Mucosa of descending colon (tissue), 3 donors: ENCODE measurements around the gene TMEM144. TPM values are rescaled to one million over a fixed set of nuclear protein-coding genes. Genes with fewer than 3 reads are reported as not detected.

Experiments used
- ATAC-seq: fragments of 200-7000 bp; cut with Tn5 transposase; one replicate; pipeline ENCODE4 v1.9.1; 2020; ENCODE audit warnings: mild to moderate bottlenecking, moderate library complexity
- DNase-seq, 3 donors: peaks; one replicate each; pipeline ENCODE4 v3.0.0-alpha.2; 2020
- H3K36me3 ChIP-seq: fragments of 200-600 bp; one replicate; pipeline ENCODE4 v1.8.0; 2021; ENCODE audit warnings: low read depth, mild to moderate bottlenecking
- H3K4me1 ChIP-seq: fragments of 200-600 bp; one replicate; pipeline ENCODE4 v1.8.0; 2021; ENCODE audit warnings: low read depth, mild to moderate bottlenecking
- H3K4me3 ChIP-seq: fragments of 200-600 bp; one replicate; pipeline ENCODE4 v1.8.0; 2021; ENCODE audit warnings: mild to moderate bottlenecking
- H3K9me3 ChIP-seq: fragments of 200-600 bp; one replicate; pipeline ENCODE4 v1.8.0; 2021; ENCODE audit warnings: mild to moderate bottlenecking
- CTCF ChIP-seq: fragments of 200-600 bp; IDR thresholded peaks from one replicate; pipeline ENCODE4 v1.8.0; 2022; ENCODE audit warnings: antibody characterized with exemption, mild to moderate bottlenecking
- intact Hi-C, 2 donors: fragments of 100-400 bp; cut with DNase I in 1 of 2; cut with micrococcal nuclease in 1 of 2; formaldehyde crosslinking; loops; one replicate each; pipeline versions ENCODE4 v1.11.0 to v1.11.1; 2022; cut with DNase I, micrococcal nuclease
- total RNA-seq, 3 donors: library from RNA; stranded (reverse); fragmentation: NEBNext Ultra II Directional in 2 of 3; extraction: Animal tissue kit (Norgen Biotek cat#: 25700) in 2 of 3; gene quantifications; one replicate each; pipeline versions ENCODE4 v1.2.1 to v1.2.4, GENCODE V29; 2021 to 2023
- donor health status: DM: no; HTN: no; CAD: no; lungs with moderate emphysema.
- donor health status: DM: no; HTN: no; CAD: no.
- donor health status: DM: no; HTN: yes; CAD: no.

The TMEM144 gene
- total RNA-seq, 3 donors from 2014 or later: 16.1 to 36.7 (median 32.4) TPM

GRCh38 chr4:158181906-158182305, 28.4 kb upstream of the TMEM144 start:
- H3K4me1 ChIP-seq: no peaks in the 10 kb centered on the region

GRCh38 chr4:158182736-158183135, 27.6 kb upstream of the TMEM144 start:
- Histone ChIP-seq H3K36me3 (no peaks in the 10 kb centered on the region), H3K4me3 (no peak overlapping the region), H3K9me3 (no peaks in the 10 kb centered on the region), H3K4me1 (no peaks in the 10 kb centered on the region)
- DNase-seq (peak in 1 of 3 donors; percentile 33), ATAC-seq (no peak)
- intact Hi-C loops: no loop called here
- TF ChIP-seq CTCF: no peak

More at GRCh38 chr4:158181906-158182305, 28.4 kb upstream of the TMEM144 start:
- no peaks in the 10 kb centered on the region for H3K9me3 ChIP-seq
- H3K36me3 ChIP-seq: no peaks in the 10 kb centered on the region
- no peak for TF ChIP-seq CTCF
- no peak overlapping the region for H3K4me3 ChIP-seq
- DNase-seq: no peak
- no peak for ATAC-seq
- intact Hi-C loops: no loop called here

DNA sequence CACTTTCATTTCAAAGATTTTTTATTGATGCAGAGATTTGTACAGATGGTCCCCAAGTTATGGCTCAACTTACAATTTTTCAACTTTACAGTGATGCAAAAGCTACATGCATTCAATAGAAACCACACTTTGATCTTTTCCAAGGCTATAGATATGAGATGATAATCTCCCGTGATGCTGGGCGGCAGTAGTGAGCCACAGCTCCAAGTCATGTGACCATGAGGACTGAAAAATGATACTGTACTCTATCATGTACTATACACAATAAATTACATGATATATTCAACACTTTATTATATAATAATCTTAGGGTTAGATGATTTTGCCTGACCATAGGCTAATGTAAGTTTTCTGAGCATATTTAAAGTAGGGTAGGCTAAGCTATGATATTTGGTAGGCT, 23.5 kb upstream of the TMEM144 start:
- no peak for TF ChIP-seq CTCF
- Histone ChIP-seq H3K9me3 (no peaks in the 10 kb centered on the region), H3K4me3 (no peak overlapping the region), H3K4me1 (no peaks in the 10 kb centered on the region), H3K36me3 (no peaks in the 10 kb centered on the region)
- intact Hi-C loops: no loop called here
- ATAC-seq (no peak), DNase-seq (no peak)

GRCh38 chr4:158189422-158189821, 20.9 kb upstream of the TMEM144 start:
- Histone ChIP-seq H3K4me1 (no peaks in the 10 kb centered on the region), H3K4me3 (no peak overlapping the region), H3K36me3 (no peaks in the 10 kb centered on the region), H3K9me3 (no peaks in the 10 kb centered on the region)
- ATAC-seq (no peak), DNase-seq (no peak)
- TF ChIP-seq CTCF: no peak
- intact Hi-C loops: no loop called here

GRCh38 chr4:158190718-158191117, 19.6 kb upstream of the TMEM144 start:
- TF ChIP-seq CTCF: no peak
- ATAC-seq (no peak), DNase-seq (no peak)
- Histone ChIP-seq H3K9me3 (no peaks in the 10 kb centered on the region), H3K4me1 (no peaks in the 10 kb centered on the region), H3K36me3 (no peaks in the 10 kb centered on the region), H3K4me3 (no peak overlapping the region)
- intact Hi-C loops: no loop called here
